Spinal cord (tissue), 10 donors: Measurements from ENCODE around the gene PPME1. TPM values are rescaled to one million over a fixed set of nuclear protein-coding genes. Genes with fewer than 3 reads are reported as not detected.
"Not testable (repeated sequence)": the region's sequence is repeated elsewhere in the genome, so short reads cannot be mapped to it uniquely, and the experiment has no call there.

Experiments
- DNase-seq, 6 donors: peaks; one replicate each; pipeline versions ENCODE4 v3.0.0 to v3.0.0-alpha.2; 2013 to 2015; ENCODE audit warnings: low spot score in 6 of 6, low read depth in 4 of 6
- H3K27ac ChIP-seq: one replicate; pipeline ENCODE4 v1.5.1; 2013; ENCODE audit warnings: low read depth, low read length, control low read depth
- H3K27me3 ChIP-seq: one replicate; pipeline ENCODE4 v1.6.1; 2013; ENCODE audit warnings: low read length; ENCODE audit not compliant: control insufficient read depth, insufficient read depth
- H3K36me3 ChIP-seq: one replicate; pipeline ENCODE4 v1.6.1; 2013; ENCODE audit warnings: low read length; ENCODE audit not compliant: control insufficient read depth, insufficient read depth
- H3K4me1 ChIP-seq: one replicate; pipeline ENCODE4 v1.6.1; 2013; ENCODE audit warnings: low read length; ENCODE audit not compliant: control insufficient read depth, insufficient read depth
- H3K4me3 ChIP-seq: one replicate; pipeline ENCODE4 v1.5.1; 2013; ENCODE audit warnings: low read depth, low read length, control low read depth
- H3K9me3 ChIP-seq: one replicate; pipeline ENCODE4 v1.6.1; 2013; ENCODE audit warnings: low read length; ENCODE audit not compliant: control insufficient read depth, insufficient read depth
- WGBS: methylation state at CpG from one replicate; pipeline ENCODE4 v1.1.5; 2013; ENCODE audit warnings: missing lambda C conversion rate; ENCODE audit not compliant: insufficient coverage; 5-methylcytosine and 5-hydroxymethylcytosine counted together
- long read RNA-seq, 4 donors: transcript quantifications; one replicate each; lab custom pipeline, GENCODE V29; 2026
- polyA plus RNA-seq, 2 donors: library from polyadenylated mRNA; unstranded; fragments of 120-200 nt; gene quantifications; one replicate each; pipeline ENCODE4 v1.2.1, GENCODE V29; 2013; ENCODE audit not compliant: insufficient read length in 2 of 2
- total RNA-seq, 2 donors: library from RNA; depleted of rRNA in 1 of 2; stranded (reverse); fragments of 120-200 nt in 1 of 2; fragments of >200 nt in 1 of 2; gene quantifications; one replicate each; pipeline versions ENCODE4 v1.2.3 to v1.2.4, GENCODE V29; 2013 to 2014
- donor health status: healthy.

Gene PPME1
- total RNA-seq = 10 to 100 TPM; 36.1 to 37.4 TPM
- 10 to 100 TPM; 69.9 to 73.8 TPM for polyA plus RNA-seq
- long read RNA-seq, donor 1, transcript PPME1-201 (14 exons, 2,677 nt) = major isoform, 11 of 42 reads
- long read RNA-seq, donor 1, partial matches to known transcripts = 29 of 42 reads
- long read RNA-seq, donor 1, other reads (novel, unspliced or antisense) = 0 of 42 reads
- long read RNA-seq, donor 2, transcript PPME1-201 (14 exons, 2,677 nt) = major isoform, 5 of 67 reads
- long read RNA-seq, donor 2, partial matches to known transcripts = 61 of 67 reads
- long read RNA-seq, donor 2, other reads (novel, unspliced or antisense) = 0 of 67 reads
- long read RNA-seq, donor 3, transcript PPME1-201 (14 exons, 2,677 nt) = major isoform, 10 of 10 reads
- long read RNA-seq, donor 3, partial matches to known transcripts = 0 of 10 reads
- long read RNA-seq, donor 3, other reads (novel, unspliced or antisense) = 0 of 10 reads
- long read RNA-seq, donor 4, transcript PPME1-201 (14 exons, 2,677 nt) = major isoform, 5 of 6 reads
- long read RNA-seq, donor 4, partial matches to known transcripts = 0 of 6 reads
- long read RNA-seq, donor 4, other reads (novel, unspliced or antisense) = 0 of 6 reads

- under 1% methylated on average over 61 of the region's 68 CpGs for WGBS
- Histone ChIP-seq H3K27ac (peak within 1 kb of the TSS; percentile 90), H3K27me3 (no peaks in the 10 kb centered on the region), H3K4me3 (peak within 1 kb of the TSS; percentile 94), H3K4me1 (no peaks in the 10 kb centered on the region), H3K9me3 (no peaks in the 10 kb centered on the region), H3K36me3 (peaks cover 2% of the 10 kb centered on the region)
- DNase-seq = peak; percentile 95 to 100 (median 99)
Measured at GRCh38 chr11:74170694-74171629, at the start of gene PPME1, which contains the start of gene C2CD3. Gene PPME1 (plus strand): TSS chr11:74171289. CDS start chr11:74171422, 133 bp downstream. Gene C2CD3 (minus strand): TSS chr11:74171002. CDS start chr11:74170792, 210 bp downstream.

- Histone ChIP-seq H3K36me3 (peaks cover 15% of the 10 kb centered on the region), H3K27ac (no peak overlapping the region), H3K4me1 (no peaks in the 10 kb centered on the region), H3K4me3 (no peak overlapping the region), H3K9me3 (no peaks in the 10 kb centered on the region), H3K27me3 (no peaks in the 10 kb centered on the region)
- WGBS = 98% methylated on average over 4 of the region's 5 CpGs
- no peak for DNase-seq
Measured at GRCh38 chr11:74121804-74122203, 49.3 kb upstream of the PPME1 start.

- H3K27ac ChIP-seq = no peak overlapping the region
Measured at GRCh38 chr11:74123008-74123448, 48.1 kb upstream of the PPME1 start.

GRCh38 chr11:74129121-74129520, 42.0 kb upstream of the PPME1 start:
- H3K27me3 ChIP-seq, DNase-seq, H3K9me3 ChIP-seq, H3K4me1 ChIP-seq, H3K27ac ChIP-seq, H3K4me3 ChIP-seq: not testable (repeated sequence)
- 100% methylated on average over 11 of the region's 33 CpGs for WGBS
- peaks cover 26% of the 10 kb centered on the region for H3K36me3 ChIP-seq

More at GRCh38 chr11:74123008-74123448, 48.1 kb upstream of the PPME1 start:
- H3K4me3 ChIP-seq = no peak overlapping the region
- no peaks in the 10 kb centered on the region for H3K27me3 ChIP-seq
- peaks cover 13% of the 10 kb centered on the region for H3K36me3 ChIP-seq
- H3K9me3 ChIP-seq = no peaks in the 10 kb centered on the region
- peak in 1 of 6 donors; percentile 16 for DNase-seq
- H3K4me1 ChIP-seq = no peaks in the 10 kb centered on the region

GRCh38 chr11:74132833-74133232, 38.3 kb upstream of the PPME1 start:
- H3K4me1 ChIP-seq = no peaks in the 10 kb centered on the region
- H3K27me3 ChIP-seq = no peaks in the 10 kb centered on the region
- no peak overlapping the region for H3K4me3 ChIP-seq
- H3K9me3 ChIP-seq = no peaks in the 10 kb centered on the region
- H3K27ac ChIP-seq = no peak overlapping the region
- no CpG with 5 or more reads among the region's 3 CpGs for WGBS
- peaks cover 26% of the 10 kb centered on the region for H3K36me3 ChIP-seq
- no peak for DNase-seq

GRCh38 chr11:74133436-74133835, 37.7 kb upstream of the PPME1 start:
- H3K36me3 ChIP-seq = peaks cover 26% of the 10 kb centered on the region
- H3K27me3 ChIP-seq = no peaks in the 10 kb centered on the region
- no peaks in the 10 kb centered on the region for H3K9me3 ChIP-seq
- WGBS = 100% methylated on average over 1 of the region's 3 CpGs
- H3K4me3 ChIP-seq = no peak overlapping the region
- no peak for DNase-seq
- no peaks in the 10 kb centered on the region for H3K4me1 ChIP-seq
- no peak overlapping the region for H3K27ac ChIP-seq

- Histone ChIP-seq H3K27ac (no peak overlapping the region), H3K9me3 (no peaks in the 10 kb centered on the region), H3K4me3 (no peak overlapping the region), H3K36me3 (peaks cover 22% of the 10 kb centered on the region), H3K4me1 (no peaks in the 10 kb centered on the region), H3K27me3 (no peaks in the 10 kb centered on the region)
- no CpG with 5 or more reads among the region's 3 CpGs for WGBS
- no peak for DNase-seq
Measured at GRCh38 chr11:74134661-74135060, 36.4 kb upstream of the PPME1 start.

GRCh38 chr11:74135127-74135840, 35.8 kb upstream of the PPME1 start:
- 83% methylated on average over 1 of the region's 3 CpGs for WGBS

GRCh38 chr11:74138021-74138420, 33.1 kb upstream of the PPME1 start:
- Histone ChIP-seq H3K36me3 (peaks cover 6% of the 10 kb centered on the region), H3K9me3 (no peaks in the 10 kb centered on the region), H3K27me3 (no peaks in the 10 kb centered on the region), H3K4me1 (no peaks in the 10 kb centered on the region), H3K4me3 (no peak overlapping the region), H3K27ac (peak overlapping the region; percentile 57)
- no CpG with 5 or more reads among the region's 2 CpGs for WGBS
- no peak for DNase-seq

More at GRCh38 chr11:74135127-74135840, 35.8 kb upstream of the PPME1 start:
- no peaks in the 10 kb centered on the region for H3K9me3 ChIP-seq
- DNase-seq = no peak
- peaks cover 18% of the 10 kb centered on the region for H3K36me3 ChIP-seq
- no peaks in the 10 kb centered on the region for H3K4me1 ChIP-seq
- no peaks in the 10 kb centered on the region for H3K27me3 ChIP-seq
- H3K27ac ChIP-seq = no peak overlapping the region
- no peak overlapping the region for H3K4me3 ChIP-seq
